SJSA1 (cell line): ENCODE results near the gene VN1R5. TPM values are rescaled to one million over a fixed set of nuclear protein-coding genes. Genes with fewer than 3 reads are reported as not detected.

Experiments
- DNase-seq, 2 experiments: peaks; one replicate each; pipeline ENCODE4 v3.0.0-alpha.2; 2015 to 2020; ENCODE audit warnings: low spot score in 2 of 2, low read depth in 1 of 2
- H3K27ac ChIP-seq: fragments of 250-450 bp; sonication (Bioruptor Pico); 2 replicates; pipeline ENCODE4 v1.5.1; 2020; ENCODE audit warnings: mild to moderate bottlenecking, moderate library complexity
- H3K27me3 ChIP-seq: fragments of 250-450 bp; sonication (Bioruptor Pico); replicated peaks from 2 replicates; pipeline ENCODE4 v1.5.1; 2020; ENCODE audit warnings: mild to moderate bottlenecking, moderate library complexity
- H3K36me3 ChIP-seq: fragments of 250-450 bp; sonication (Bioruptor Pico); 2 replicates; pipeline ENCODE4 v1.5.1; 2020; ENCODE audit warnings: mild to moderate bottlenecking
- H3K4me1 ChIP-seq: fragments of 250-450 bp; sonication (Bioruptor Pico); replicated peaks from 2 replicates; pipeline ENCODE4 v1.6.1; 2021; ENCODE audit warnings: mild to moderate bottlenecking
- H3K4me3 ChIP-seq: fragments of 250-450 bp; sonication (Bioruptor Pico); 2 replicates; pipeline ENCODE4 v1.5.1; 2020; ENCODE audit warnings: mild to moderate bottlenecking
- H3K9me3 ChIP-seq: fragments of 250-450 bp; sonication (Bioruptor Pico); replicated peaks from 2 replicates; pipeline ENCODE4 v1.5.1; 2020; ENCODE audit warnings: mild to moderate bottlenecking
- total RNA-seq: library from RNA; depleted of rRNA; stranded (reverse); fragments of >200 nt; shearing (Covaris generic); gene quantifications from 2 replicates; pipeline ENCODE4 v1.2.3, GENCODE V29; 2014

Gene VN1R5
- total RNA-seq, 1 experiment from 2014 or later: not detected

GRCh38 chr1:247243524-247244137, 12.2 kb upstream of the VN1R5 start:
- Histone ChIP-seq H3K27me3 (no peaks in the 10 kb centered on the region), H3K36me3 (no peaks in the 10 kb centered on the region), H3K4me3 (no peak overlapping the region), H3K27ac (no peak overlapping the region), H3K4me1 (no peaks in the 10 kb centered on the region), H3K9me3 (no peaks in the 10 kb centered on the region)
- DNase-seq: no peak

GRCh38 chr1:247246325-247247115, 9.4 kb upstream of the VN1R5 start:
- H3K27ac ChIP-seq: no peak overlapping the region

GRCh38 chr1:247247568-247247967, 8.3 kb upstream of the VN1R5 start:
- no peak for DNase-seq
- no peak overlapping the region for H3K4me3 ChIP-seq

More at GRCh38 chr1:247246325-247247115, 9.4 kb upstream of the VN1R5 start:
- Histone ChIP-seq H3K36me3 (no peaks in the 10 kb centered on the region), H3K4me1 (no peaks in the 10 kb centered on the region), H3K9me3 (peaks cover 4% of the 10 kb centered on the region; the same call in 1 of the 2 replicates), H3K4me3 (no peak overlapping the region), H3K27me3 (no peaks in the 10 kb centered on the region)
- DNase-seq: no peak

GRCh38 chr1:247266053-247266452, 10.2 kb downstream of the VN1R5 start:
- DNase-seq: no peak
- Histone ChIP-seq H3K4me1 (no peaks in the 10 kb centered on the region), H3K27ac (no peak overlapping the region), H3K4me3 (no peak overlapping the region), H3K27me3 (no peaks in the 10 kb centered on the region), H3K36me3 (no peaks in the 10 kb centered on the region), H3K9me3 (no peaks in the 10 kb centered on the region)

More at GRCh38 chr1:247247568-247247967, 8.3 kb upstream of the VN1R5 start:
- Histone ChIP-seq H3K27me3 (no peaks in the 10 kb centered on the region), H3K9me3 (peaks cover 4% of the 10 kb centered on the region; the same call in 1 of the 2 replicates), H3K4me1 (no peaks in the 10 kb centered on the region), H3K27ac (no peak overlapping the region), H3K36me3 (no peaks in the 10 kb centered on the region)

- Histone ChIP-seq H3K27ac (no peak overlapping the region), H3K36me3 (no peaks in the 10 kb centered on the region), H3K27me3 (no peaks in the 10 kb centered on the region), H3K4me3 (no peak overlapping the region), H3K4me1 (no peaks in the 10 kb centered on the region), H3K9me3 (no peaks in the 10 kb centered on the region; the same call in 1 of the 2 replicates)
- no peak for DNase-seq
Observed at GRCh38 chr1:247268390-247269045, 12.6 kb downstream of the VN1R5 start.

- H3K27ac ChIP-seq: no peak overlapping the region
- no peaks in the 10 kb centered on the region for H3K27me3 ChIP-seq
- no peaks in the 10 kb centered on the region for H3K36me3 ChIP-seq
- H3K9me3 ChIP-seq: no peaks in the 10 kb centered on the region; the same call in 1 of the 2 replicates
- no peaks in the 10 kb centered on the region for H3K4me1 ChIP-seq
- no peak overlapping the region for H3K4me3 ChIP-seq
- no peak for DNase-seq
Observed at GRCh38 chr1:247269133-247269532, 13.3 kb downstream of the VN1R5 start.

- no peak overlapping the region for H3K4me3 ChIP-seq
- no peaks in the 10 kb centered on the region for H3K27me3 ChIP-seq
- DNase-seq: no peak
Observed at GRCh38 chr1:247270003-247270402, 14.1 kb downstream of the VN1R5 start.

GRCh38 chr1:247273013-247273412, 17.1 kb downstream of the VN1R5 start:
- no peak for DNase-seq
- H3K27me3 ChIP-seq: no peaks in the 10 kb centered on the region

More at GRCh38 chr1:247270003-247270402, 14.1 kb downstream of the VN1R5 start:
- H3K36me3 ChIP-seq: no peaks in the 10 kb centered on the region
- H3K27ac ChIP-seq: no peak overlapping the region
- no peaks in the 10 kb centered on the region for H3K4me1 ChIP-seq
- H3K9me3 ChIP-seq: no peaks in the 10 kb centered on the region; the same call in 1 of the 2 replicates

GRCh38 chr1:247274605-247275256, 18.9 kb downstream of the VN1R5 start:
- Histone ChIP-seq H3K27ac (no peak overlapping the region), H3K27me3 (no peaks in the 10 kb centered on the region), H3K4me3 (no peak overlapping the region), H3K9me3 (no peaks in the 10 kb centered on the region; the same call in 1 of the 2 replicates), H3K36me3 (no peaks in the 10 kb centered on the region), H3K4me1 (no peaks in the 10 kb centered on the region)
- DNase-seq: no peak

More at GRCh38 chr1:247273013-247273412, 17.1 kb downstream of the VN1R5 start:
- H3K36me3 ChIP-seq: no peaks in the 10 kb centered on the region
- H3K27ac ChIP-seq: no peak overlapping the region
- no peak overlapping the region for H3K4me3 ChIP-seq
- H3K4me1 ChIP-seq: no peaks in the 10 kb centered on the region
- H3K9me3 ChIP-seq: no peaks in the 10 kb centered on the region; the same call in 1 of the 2 replicates

GRCh38 chr1:247277191-247277590, 21.3 kb downstream of the VN1R5 start:
- H3K27me3 ChIP-seq: no peaks in the 10 kb centered on the region
- H3K27ac ChIP-seq: no peak overlapping the region
- H3K36me3 ChIP-seq: no peaks in the 10 kb centered on the region
- H3K4me1 ChIP-seq: no peaks in the 10 kb centered on the region
- no peak for DNase-seq
- no peaks in the 10 kb centered on the region for H3K9me3 ChIP-seq
- no peak overlapping the region for H3K4me3 ChIP-seq

GRCh38 chr1:247281001-247281574, 25.2 kb downstream of the VN1R5 start:
- DNase-seq: no peak
- Histone ChIP-seq H3K4me1 (no peaks in the 10 kb centered on the region), H3K36me3 (no peaks in the 10 kb centered on the region), H3K27me3 (no peaks in the 10 kb centered on the region), H3K27ac (no peak overlapping the region), H3K4me3 (no peak overlapping the region), H3K9me3 (no peaks in the 10 kb centered on the region)

GRCh38 chr1:247286134-247286670, 30.3 kb downstream of the VN1R5 start:
- no peak overlapping the region for H3K27ac ChIP-seq
- no peaks in the 10 kb centered on the region for H3K4me1 ChIP-seq

GRCh38 chr1:247287460-247287859, 31.6 kb downstream of the VN1R5 start:
- no peaks in the 10 kb centered on the region for H3K9me3 ChIP-seq
- H3K36me3 ChIP-seq: no peaks in the 10 kb centered on the region
- peak in 1 of 2 experiments; percentile 29 for DNase-seq
- no peaks in the 10 kb centered on the region for H3K4me1 ChIP-seq
- no peak overlapping the region for H3K27ac ChIP-seq
- H3K27me3 ChIP-seq: no peaks in the 10 kb centered on the region
- no peak overlapping the region for H3K4me3 ChIP-seq

More at GRCh38 chr1:247286134-247286670, 30.3 kb downstream of the VN1R5 start:
- Histone ChIP-seq H3K9me3 (no peaks in the 10 kb centered on the region), H3K4me3 (no peak overlapping the region), H3K27me3 (no peaks in the 10 kb centered on the region), H3K36me3 (no peaks in the 10 kb centered on the region)
- peak in 1 of 2 experiments; percentile 36 for DNase-seq
